Right cardiac atrium (tissue), 5 donors: ENCODE data around the gene IMPG1. TPM values are rescaled to one million over a fixed set of nuclear protein-coding genes. Genes with fewer than 3 reads are reported as not detected.

Experiments
- ATAC-seq, 2 donors: fragments of 200-7000 bp; cut with Tn5 transposase; one replicate each; pipeline versions ENCODE4 v1.8.0 to v1.9.1; 2020; ENCODE audit warnings: moderate library complexity in 2 of 2, mild to moderate bottlenecking in 1 of 2
- DNase-seq, 3 donors: peaks; one replicate each; pipeline ENCODE4 v3.0.0-alpha.2; 2020
- H3K27ac ChIP-seq: one replicate; pipeline ENCODE4 v1.5.1; 2013; ENCODE audit warnings: mild to moderate bottlenecking, low read length, control low read depth, moderate library complexity
- H3K27me3 ChIP-seq: one replicate; pipeline ENCODE4 v1.6.1; 2013; ENCODE audit not compliant: control insufficient read depth, insufficient read depth
- H3K4me1 ChIP-seq: one replicate; pipeline ENCODE4 v1.6.1; 2013; ENCODE audit warnings: low read length; ENCODE audit not compliant: control insufficient read depth, insufficient read depth
- H3K4me3 ChIP-seq: one replicate; pipeline ENCODE4 v1.5.1; 2013; ENCODE audit warnings: low read length, control low read depth
- H3K9me3 ChIP-seq: one replicate; pipeline ENCODE4 v1.6.1; 2013; ENCODE audit warnings: low read length; ENCODE audit not compliant: control insufficient read depth
- WGBS: extraction: QIAGEN DNeasy Blood & Tissue Kit; methylation state at CpG from one replicate; pipeline ENCODE4 v1.1.7; 2013; 5-methylcytosine and 5-hydroxymethylcytosine counted together
- intact Hi-C, 4 donors: fragments of 100-400 bp; cut with DNase I; formaldehyde crosslinking; loops; one replicate each; pipeline versions ENCODE4 v1.11.0 to v1.14.0; 2022 to 2023
- polyA plus RNA-seq: library from polyadenylated mRNA; stranded (reverse); fragments of 200-250 nt; gene quantifications from one replicate; pipeline ENCODE4 v1.2.3, GENCODE V29; 2013
- total RNA-seq, 4 donors: library from RNA; stranded (reverse); fragmentation: NEBNext Ultra II Directional; extraction: Animal tissue kit (Norgen Biotek cat#: 25700); gene quantifications; one replicate each; pipeline ENCODE4 v1.2.1, GENCODE V29; 2021
- donor health status: healthy with polysubstance abuse.
- donor health status: DM: no; HTN: yes; CAD: no.
- donor health status: DM: no; HTN: no; CAD: no.
- donor health status: DM: no; HTN: yes; CAD: no; lungs with severe emphysema.
- donor health status: DM: yes; HTN: yes; CAD: no.

IMPG1 gene
- total and polyA plus RNA-seq, 5 donors: 0.29 to 0.31 TPM; not detected in 3

DNA sequence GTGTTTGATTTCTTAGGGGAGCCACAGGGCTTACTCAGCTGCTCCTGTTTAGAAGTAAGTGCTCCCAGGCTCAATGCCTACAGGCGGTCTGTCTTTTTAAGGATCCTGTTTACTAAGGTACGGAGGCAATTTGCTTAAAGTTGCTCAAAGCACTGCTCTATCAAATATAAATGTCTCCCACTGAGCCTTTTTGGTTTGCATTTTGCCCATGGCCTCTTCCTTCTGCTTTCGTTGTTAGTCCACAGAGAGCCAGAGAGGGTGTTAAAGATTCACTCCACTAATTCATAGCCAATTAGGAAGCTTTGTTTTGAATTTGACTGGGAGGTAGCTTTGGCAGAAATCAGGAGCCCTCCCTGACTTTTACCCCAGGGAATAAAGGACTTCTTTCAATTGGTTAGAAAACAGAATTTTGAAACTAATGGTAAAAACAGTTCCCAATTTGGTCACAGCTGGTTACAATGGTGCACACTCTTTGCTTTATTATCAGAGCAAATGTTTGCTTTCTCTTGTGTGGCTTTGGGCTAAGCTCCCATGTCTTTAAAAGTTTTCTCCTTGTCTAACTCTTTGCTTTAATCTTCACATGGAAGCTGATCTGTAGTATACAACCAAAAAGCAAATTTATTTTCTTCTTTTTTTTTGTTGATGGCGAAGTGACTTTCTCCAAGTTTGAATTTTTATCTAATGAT, 126.2 kb downstream of the IMPG1 start:
- Histone ChIP-seq H3K4me3 (no peak overlapping the region), H3K27ac (no peak overlapping the region), H3K4me1 (no peaks in the 10 kb centered on the region), H3K27me3 (no peaks in the 10 kb centered on the region), H3K9me3 (no peaks in the 10 kb centered on the region)
- no peak for DNase-seq
- intact Hi-C loops: no loop called here
- no peak for ATAC-seq
- WGBS: 58% methylated on average over 4 of the region's 4 CpGs

GRCh38 chr6:75943381-75943780, 129.1 kb downstream of the IMPG1 start:
- DNase-seq (no peak), ATAC-seq (no peak)
- Histone ChIP-seq H3K4me1 (no peaks in the 10 kb centered on the region), H3K9me3 (no peaks in the 10 kb centered on the region), H3K4me3 (no peak overlapping the region), H3K27me3 (no peaks in the 10 kb centered on the region), H3K27ac (no peak overlapping the region)
- 96% methylated on average over 2 of the region's 2 CpGs for WGBS
- intact Hi-C loops: no loop called here

GRCh38 chr6:75941509-75941908, 131.0 kb downstream of the IMPG1 start:
- no peaks in the 10 kb centered on the region for H3K9me3 ChIP-seq
- H3K4me1 ChIP-seq: no peaks in the 10 kb centered on the region
- H3K4me3 ChIP-seq: no peak overlapping the region
- H3K27ac ChIP-seq: no peak overlapping the region
- DNase-seq: no peak
- ATAC-seq: no peak
- no peaks in the 10 kb centered on the region for H3K27me3 ChIP-seq
- WGBS: 52% methylated on average over 1 of the region's 1 CpG
- intact Hi-C loops: no loop called here

DNA sequence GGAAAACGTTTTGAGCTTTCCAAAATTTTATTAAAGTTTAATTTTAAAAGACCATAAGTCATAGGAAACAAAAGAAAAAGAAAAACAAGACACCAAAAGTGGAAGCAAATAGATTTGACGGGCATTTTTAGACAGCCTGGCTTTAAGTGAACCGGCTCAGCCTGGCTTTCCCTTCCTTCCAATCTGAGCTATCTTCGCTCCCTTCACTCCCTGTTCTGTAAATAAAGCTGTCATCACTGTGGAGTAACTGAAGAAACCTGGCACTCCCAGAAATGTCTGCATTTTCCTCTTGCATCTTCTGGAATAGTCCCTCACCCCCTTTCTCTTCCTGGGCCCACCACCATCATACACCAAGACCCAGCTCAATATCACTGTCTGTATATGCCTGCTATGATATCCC, 131.9 kb downstream of the IMPG1 start:
- H3K4me1 ChIP-seq: no peaks in the 10 kb centered on the region
- 26% methylated on average over 4 of the region's 4 CpGs for WGBS
- no peaks in the 10 kb centered on the region for H3K9me3 ChIP-seq
- H3K27me3 ChIP-seq: no peaks in the 10 kb centered on the region
- no peak overlapping the region for H3K4me3 ChIP-seq
- intact Hi-C loops: no loop called here
- no peak for DNase-seq
- peak; percentile 57 to 75 for ATAC-seq
- H3K27ac ChIP-seq: no peak overlapping the region

GRCh38 chr6:75937846-75938245, 134.6 kb downstream of the IMPG1 start:
- DNase-seq (no peak), ATAC-seq (no peak)
- Histone ChIP-seq H3K27ac (no peak overlapping the region), H3K9me3 (no peaks in the 10 kb centered on the region), H3K4me3 (no peak overlapping the region), H3K27me3 (no peaks in the 10 kb centered on the region), H3K4me1 (no peaks in the 10 kb centered on the region)
- WGBS: 52% methylated on average over 2 of the region's 2 CpGs
- intact Hi-C loops: loop anchor here in 3 of 4 donors (5.0 to 10.0 kb wide), 4 partner anchors 927 to 1527 kb away; partner anchors contain the start of gene HTR1B (in 1 of the 3)

DNA sequence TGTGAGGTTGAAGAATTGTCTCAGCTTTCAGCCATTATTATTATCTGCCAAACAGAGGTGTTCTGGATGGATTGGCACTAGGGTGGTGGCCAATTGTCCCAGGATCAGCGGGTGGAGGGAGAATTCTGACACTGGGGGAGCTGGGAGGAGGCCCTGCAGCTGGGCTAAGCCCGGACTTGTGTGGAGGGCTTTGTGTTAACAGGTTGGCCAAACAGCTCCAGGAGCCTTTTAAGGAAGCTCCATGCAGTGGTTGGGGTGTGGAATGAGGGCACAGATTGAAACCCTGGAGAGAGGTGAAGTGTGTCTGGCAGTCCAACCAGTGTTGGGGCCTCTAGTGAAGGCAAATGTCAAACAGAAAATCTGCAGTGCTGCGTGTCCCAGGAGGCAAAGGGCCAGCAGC, 135.8 kb downstream of the IMPG1 start:
- 57% methylated on average over 3 of the region's 3 CpGs for WGBS
- H3K9me3 ChIP-seq: no peaks in the 10 kb centered on the region
- no peak overlapping the region for H3K4me3 ChIP-seq
- DNase-seq (peak in 2 of 3 donors; percentile 32 to 63), ATAC-seq (peak; percentile 57 to 78)
- intact Hi-C loops: loop anchor here in 3 of 4 donors (5.0 to 10.0 kb wide), 4 partner anchors 928 to 1528 kb away; partner anchors contain the start of gene HTR1B (in 1 of the 3)
- H3K27me3 ChIP-seq: no peaks in the 10 kb centered on the region
- no peak overlapping the region for H3K27ac ChIP-seq
- no peaks in the 10 kb centered on the region for H3K4me1 ChIP-seq

- intact Hi-C loops: loop anchor here in 3 of 4 donors (5.0 to 10.0 kb wide), 4 partner anchors 929 to 1529 kb away; partner anchors contain the start of gene HTR1B (in 1 of the 3)
- Histone ChIP-seq H3K27me3 (no peaks in the 10 kb centered on the region), H3K4me3 (peak overlapping the region; percentile 6), H3K27ac (no peak overlapping the region), H3K9me3 (no peaks in the 10 kb centered on the region), H3K4me1 (no peaks in the 10 kb centered on the region)
- DNase-seq (no peak), ATAC-seq (no peak)
- 36% methylated on average over 12 of the region's 12 CpGs for WGBS
Measured at GRCh38 chr6:75935473-75935793, 137.0 kb downstream of the IMPG1 start.

- DNase-seq (peak; percentile 19 to 66 (median 54)), ATAC-seq (peak; percentile 66 to 75)
- Histone ChIP-seq H3K27me3 (no peaks in the 10 kb centered on the region), H3K27ac (no peak overlapping the region), H3K4me3 (peak overlapping the region; percentile 6), H3K9me3 (no peaks in the 10 kb centered on the region), H3K4me1 (no peaks in the 10 kb centered on the region)
- 2% methylated on average over 32 of the region's 32 CpGs for WGBS
- intact Hi-C loops: loop anchor here in 3 of 4 donors (5.0 to 10.0 kb wide), 4 partner anchors 930 to 1530 kb away; partner anchors contain the start of gene HTR1B (in 1 of the 3)
Measured at GRCh38 chr6:75934643-75935472, 137.6 kb downstream of the IMPG1 start.

GRCh38 chr6:75933387-75933975, 139.0 kb downstream of the IMPG1 start:
- Histone ChIP-seq H3K27ac (no peak overlapping the region), H3K4me3 (no peak overlapping the region), H3K9me3 (no peaks in the 10 kb centered on the region), H3K27me3 (no peaks in the 10 kb centered on the region), H3K4me1 (no peaks in the 10 kb centered on the region)
- DNase-seq (peak in 2 of 3 donors; percentile 61 to 62), ATAC-seq (peak; percentile 42 to 68)
- intact Hi-C loops: loop anchor here in 3 of 4 donors (10.0 kb wide), 3 partner anchors 931 to 1531 kb away; partner anchors contain the start of gene HTR1B (in 1 of the 3)
- WGBS: 57% methylated on average over 7 of the region's 7 CpGs

DNA sequence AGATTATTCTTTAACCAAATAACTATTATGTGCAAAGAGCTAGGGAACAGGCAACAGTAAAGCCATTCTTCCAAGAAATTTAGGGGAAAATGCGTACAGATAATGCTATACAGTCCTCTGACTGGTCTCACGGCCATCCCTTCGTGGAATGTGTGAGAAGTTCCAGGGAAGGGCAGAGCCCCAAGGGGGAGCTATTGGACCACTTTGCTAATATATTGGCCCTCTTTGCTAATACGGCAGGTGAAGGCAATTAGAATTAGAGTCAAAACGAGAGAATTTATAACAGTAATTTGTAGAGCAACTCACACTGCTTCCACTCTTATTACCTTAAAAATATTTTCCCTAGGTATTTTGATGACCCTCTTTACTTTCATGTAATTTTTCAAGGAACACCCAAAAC, 140.4 kb downstream of the IMPG1 start:
- Histone ChIP-seq H3K4me3 (no peak overlapping the region), H3K4me1 (no peaks in the 10 kb centered on the region), H3K9me3 (no peaks in the 10 kb centered on the region), H3K27me3 (no peaks in the 10 kb centered on the region), H3K27ac (no peak overlapping the region)
- peak in 1 of 3 donors; percentile 67 for DNase-seq
- WGBS: 50% methylated on average over 5 of the region's 5 CpGs
- ATAC-seq: peak in 1 of 2 donors; percentile 41
- intact Hi-C loops: loop anchor here in 3 of 4 donors (10.0 kb wide), 3 partner anchors 933 to 1533 kb away; partner anchors contain the start of gene HTR1B (in 1 of the 3)
